ENCODE data around the gene ADGRF1.

Gene ADGRF1

GRCh38 chr6:47084610-47085009, 42.5 kb upstream of the ADGRF1 start:
- Histone ChIP-seq H3K9ac (ENCODE audit: low read length) (no peak overlapping the region), H3K27me3 (ENCODE audit: low read depth, low read length) (peaks cover 27% of the 10 kb centered on the region), H4K20me1 (ENCODE audit: insufficient read depth, low read length) (no peaks in the 10 kb centered on the region), H3K79me2 (ENCODE audit: low read length) (no peaks in the 10 kb centered on the region), H3K36me3 (replicated peaks; ENCODE audit: low read depth, low read length) (no peaks in the 10 kb centered on the region), H3K4me1 (ENCODE audit: low read length) (no peaks in the 10 kb centered on the region), H3K4me2 (ENCODE audit: low read length) (no peak overlapping the region), H2AFZ (ENCODE audit: low read depth, low read length) (no peak overlapping the region), H3K9me3 (ENCODE audit: insufficient read depth, low read length) (no peaks in the 10 kb centered on the region), H3K27ac (ENCODE audit: low read length) (no peak overlapping the region), H3K4me3 (ENCODE audit: low read length) (no peak overlapping the region)
- TF ChIP-seq CTCF (IDR thresholded peaks at IDR 0.05; ENCODE audit: low read depth, low read length) (no peak), EZH2phosphoT487 (IDR thresholded peaks at IDR 0.05; ENCODE audit: low read depth) (no peak)

DNA sequence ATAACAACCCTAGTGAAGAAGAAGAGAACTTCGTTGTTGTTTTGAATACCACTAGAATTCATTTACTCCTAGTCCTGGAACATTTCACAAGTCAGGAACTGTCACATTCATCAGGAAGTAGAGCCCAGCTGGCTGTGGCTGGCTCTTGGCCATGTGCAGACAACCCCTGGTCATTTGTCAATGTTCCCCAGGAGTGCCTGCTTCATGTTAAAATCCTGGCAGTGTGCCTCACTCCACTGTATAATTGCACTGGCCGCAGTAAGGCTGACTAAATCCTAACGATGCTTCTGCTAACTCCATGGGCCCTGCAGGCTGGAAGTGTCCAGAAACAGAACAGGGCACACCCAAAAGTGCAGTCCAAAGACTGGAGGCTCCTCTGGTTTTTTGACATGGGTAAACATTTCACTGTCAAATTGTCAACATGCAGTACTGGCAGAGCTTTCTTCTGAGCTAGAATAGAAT, 41.5 kb upstream of the ADGRF1 start:
- no peak overlapping the region for H2AFZ ChIP-seq (ENCODE audit: low read depth, low read length)
- H3K4me1 ChIP-seq (ENCODE audit: low read length), result no peaks in the 10 kb centered on the region
- no peaks in the 10 kb centered on the region for H4K20me1 ChIP-seq (ENCODE audit: insufficient read depth, low read length)
- no peaks in the 10 kb centered on the region for H3K9me3 ChIP-seq (ENCODE audit: insufficient read depth, low read length)
- no peak for TF ChIP-seq EZH2phosphoT487 (IDR thresholded peaks at IDR 0.05; ENCODE audit: low read depth)
- no peak for TF ChIP-seq CTCF (IDR thresholded peaks at IDR 0.05; ENCODE audit: low read depth, low read length)
- no peak overlapping the region for H3K4me2 ChIP-seq (ENCODE audit: low read length)
- no peaks in the 10 kb centered on the region for H3K79me2 ChIP-seq (ENCODE audit: low read length)
- H3K27me3 ChIP-seq (ENCODE audit: low read depth, low read length), result peaks cover 34% of the 10 kb centered on the region
- H3K27ac ChIP-seq (ENCODE audit: low read length), result no peak overlapping the region
- H3K4me3 ChIP-seq (ENCODE audit: low read length), result no peak overlapping the region
- no peak overlapping the region for H3K9ac ChIP-seq (ENCODE audit: low read length)
- no peaks in the 10 kb centered on the region for H3K36me3 ChIP-seq (replicated peaks; ENCODE audit: low read depth, low read length)

DNA sequence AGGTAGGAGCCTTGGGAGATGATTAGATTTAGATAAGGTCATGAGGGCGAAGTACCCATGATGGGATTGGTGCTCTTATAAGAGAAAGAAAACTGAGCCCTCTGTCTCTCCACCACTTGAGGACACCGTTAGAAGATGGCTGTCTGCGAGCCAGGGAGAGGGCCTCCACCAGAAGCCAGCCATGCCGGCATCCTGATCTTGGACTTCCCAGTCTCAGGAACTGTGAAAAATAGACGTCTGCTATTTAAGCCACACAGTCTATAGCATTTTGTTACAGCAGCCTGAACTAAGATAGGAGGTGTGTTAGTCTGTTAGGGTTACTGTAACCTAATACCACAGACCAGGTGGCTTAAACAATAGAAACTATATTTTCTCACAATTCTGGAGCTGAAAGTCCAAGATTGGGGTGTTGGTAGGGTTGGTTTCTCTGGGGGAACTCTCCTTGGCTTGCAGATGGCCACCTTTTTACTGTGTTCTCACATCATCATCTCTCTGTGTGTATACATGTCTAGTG, 38.0 kb upstream of the ADGRF1 start:
- Histone ChIP-seq H3K4me2 (ENCODE audit: low read length) (no peak overlapping the region), H3K4me3 (ENCODE audit: low read length) (no peak overlapping the region), H3K4me1 (ENCODE audit: low read length) (no peaks in the 10 kb centered on the region), H3K79me2 (ENCODE audit: low read length) (no peaks in the 10 kb centered on the region), H3K27ac (ENCODE audit: low read length) (no peak overlapping the region), H2AFZ (ENCODE audit: low read depth, low read length) (no peak overlapping the region), H3K36me3 (replicated peaks; ENCODE audit: low read depth, low read length) (no peaks in the 10 kb centered on the region), H3K9ac (ENCODE audit: low read length) (no peak overlapping the region), H3K9me3 (ENCODE audit: insufficient read depth, low read length) (no peaks in the 10 kb centered on the region), H3K27me3 (ENCODE audit: low read depth, low read length) (peaks cover 66% of the 10 kb centered on the region), H4K20me1 (ENCODE audit: insufficient read depth, low read length) (no peaks in the 10 kb centered on the region)
- TF ChIP-seq CTCF (IDR thresholded peaks at IDR 0.05; ENCODE audit: low read depth, low read length) (no peak), EZH2phosphoT487 (IDR thresholded peaks at IDR 0.05; ENCODE audit: low read depth) (no peak)

GRCh38 chr6:47079638-47080037, 37.5 kb upstream of the ADGRF1 start:
- Histone ChIP-seq H3K79me2 (ENCODE audit: low read length) (no peaks in the 10 kb centered on the region), H3K9ac (ENCODE audit: low read length) (no peak overlapping the region), H3K9me3 (ENCODE audit: insufficient read depth, low read length) (no peaks in the 10 kb centered on the region), H3K36me3 (replicated peaks; ENCODE audit: low read depth, low read length) (no peaks in the 10 kb centered on the region), H4K20me1 (ENCODE audit: insufficient read depth, low read length) (no peaks in the 10 kb centered on the region), H3K4me3 (ENCODE audit: low read length) (no peak overlapping the region), H3K4me2 (ENCODE audit: low read length) (no peak overlapping the region), H3K27ac (ENCODE audit: low read length) (no peak overlapping the region), H3K4me1 (ENCODE audit: low read length) (no peaks in the 10 kb centered on the region), H2AFZ (ENCODE audit: low read depth, low read length) (no peak overlapping the region), H3K27me3 (ENCODE audit: low read depth, low read length) (peaks cover 67% of the 10 kb centered on the region)
- no peak for TF ChIP-seq EZH2phosphoT487 (IDR thresholded peaks at IDR 0.05; ENCODE audit: low read depth)
- peak; percentile 28; the same call in 1 of the 2 replicates for TF ChIP-seq CTCF (IDR thresholded peaks at IDR 0.05; ENCODE audit: low read depth, low read length)

All from OCI-LY3 (cell line).